ENCODE data around the gene PPARD. TPM values are rescaled to one million over a fixed set of nuclear protein-coding genes. Genes with fewer than 3 reads are reported as not detected.

Gene PPARD
- total and polyA plus RNA-seq, 2 of the 13 experiments (the other 11 are each of a cell fraction or from before 2014, with no cell fraction given): 6.1 to 13.3 TPM

DNA sequence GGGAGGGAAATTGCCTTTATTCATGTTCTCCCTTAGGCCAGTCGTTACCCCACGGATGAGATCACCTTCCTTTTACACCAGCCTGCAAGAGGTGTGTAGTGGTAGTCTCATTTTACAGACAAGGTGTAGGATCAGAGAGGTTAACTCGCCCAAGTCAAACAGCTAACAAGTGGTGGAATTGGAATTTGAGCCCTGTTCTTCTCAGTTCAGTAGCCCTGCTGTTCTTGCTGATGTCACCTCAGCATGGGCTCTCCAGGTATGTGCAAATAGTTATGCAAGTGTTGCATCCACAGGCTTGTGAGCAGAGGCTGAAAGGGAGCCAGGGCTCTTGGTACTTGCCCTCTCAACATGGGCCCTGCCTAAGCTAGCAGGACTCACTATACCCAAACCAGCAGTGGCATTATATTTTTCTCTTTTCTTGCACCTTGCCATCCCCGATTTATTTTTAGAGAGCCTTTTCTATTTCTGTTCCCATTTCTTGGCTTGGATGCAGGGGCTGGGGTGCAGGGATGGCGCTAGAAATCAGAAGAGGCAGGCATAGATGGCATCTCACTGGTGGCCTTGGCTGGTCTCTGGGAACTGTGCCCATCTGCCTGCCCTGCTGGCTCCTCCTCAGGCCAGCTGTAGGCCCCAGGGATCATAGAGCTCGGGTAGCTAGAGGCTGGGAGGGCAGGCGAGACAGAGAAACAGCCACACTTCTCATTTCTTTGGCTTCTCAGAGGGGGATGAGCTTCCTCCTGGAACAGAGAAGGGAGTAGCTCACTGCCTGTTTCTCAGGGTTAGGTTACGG is 18.2 kb downstream of the PPARD start (continued):
- TF ChIP-seq, protein P1, sequence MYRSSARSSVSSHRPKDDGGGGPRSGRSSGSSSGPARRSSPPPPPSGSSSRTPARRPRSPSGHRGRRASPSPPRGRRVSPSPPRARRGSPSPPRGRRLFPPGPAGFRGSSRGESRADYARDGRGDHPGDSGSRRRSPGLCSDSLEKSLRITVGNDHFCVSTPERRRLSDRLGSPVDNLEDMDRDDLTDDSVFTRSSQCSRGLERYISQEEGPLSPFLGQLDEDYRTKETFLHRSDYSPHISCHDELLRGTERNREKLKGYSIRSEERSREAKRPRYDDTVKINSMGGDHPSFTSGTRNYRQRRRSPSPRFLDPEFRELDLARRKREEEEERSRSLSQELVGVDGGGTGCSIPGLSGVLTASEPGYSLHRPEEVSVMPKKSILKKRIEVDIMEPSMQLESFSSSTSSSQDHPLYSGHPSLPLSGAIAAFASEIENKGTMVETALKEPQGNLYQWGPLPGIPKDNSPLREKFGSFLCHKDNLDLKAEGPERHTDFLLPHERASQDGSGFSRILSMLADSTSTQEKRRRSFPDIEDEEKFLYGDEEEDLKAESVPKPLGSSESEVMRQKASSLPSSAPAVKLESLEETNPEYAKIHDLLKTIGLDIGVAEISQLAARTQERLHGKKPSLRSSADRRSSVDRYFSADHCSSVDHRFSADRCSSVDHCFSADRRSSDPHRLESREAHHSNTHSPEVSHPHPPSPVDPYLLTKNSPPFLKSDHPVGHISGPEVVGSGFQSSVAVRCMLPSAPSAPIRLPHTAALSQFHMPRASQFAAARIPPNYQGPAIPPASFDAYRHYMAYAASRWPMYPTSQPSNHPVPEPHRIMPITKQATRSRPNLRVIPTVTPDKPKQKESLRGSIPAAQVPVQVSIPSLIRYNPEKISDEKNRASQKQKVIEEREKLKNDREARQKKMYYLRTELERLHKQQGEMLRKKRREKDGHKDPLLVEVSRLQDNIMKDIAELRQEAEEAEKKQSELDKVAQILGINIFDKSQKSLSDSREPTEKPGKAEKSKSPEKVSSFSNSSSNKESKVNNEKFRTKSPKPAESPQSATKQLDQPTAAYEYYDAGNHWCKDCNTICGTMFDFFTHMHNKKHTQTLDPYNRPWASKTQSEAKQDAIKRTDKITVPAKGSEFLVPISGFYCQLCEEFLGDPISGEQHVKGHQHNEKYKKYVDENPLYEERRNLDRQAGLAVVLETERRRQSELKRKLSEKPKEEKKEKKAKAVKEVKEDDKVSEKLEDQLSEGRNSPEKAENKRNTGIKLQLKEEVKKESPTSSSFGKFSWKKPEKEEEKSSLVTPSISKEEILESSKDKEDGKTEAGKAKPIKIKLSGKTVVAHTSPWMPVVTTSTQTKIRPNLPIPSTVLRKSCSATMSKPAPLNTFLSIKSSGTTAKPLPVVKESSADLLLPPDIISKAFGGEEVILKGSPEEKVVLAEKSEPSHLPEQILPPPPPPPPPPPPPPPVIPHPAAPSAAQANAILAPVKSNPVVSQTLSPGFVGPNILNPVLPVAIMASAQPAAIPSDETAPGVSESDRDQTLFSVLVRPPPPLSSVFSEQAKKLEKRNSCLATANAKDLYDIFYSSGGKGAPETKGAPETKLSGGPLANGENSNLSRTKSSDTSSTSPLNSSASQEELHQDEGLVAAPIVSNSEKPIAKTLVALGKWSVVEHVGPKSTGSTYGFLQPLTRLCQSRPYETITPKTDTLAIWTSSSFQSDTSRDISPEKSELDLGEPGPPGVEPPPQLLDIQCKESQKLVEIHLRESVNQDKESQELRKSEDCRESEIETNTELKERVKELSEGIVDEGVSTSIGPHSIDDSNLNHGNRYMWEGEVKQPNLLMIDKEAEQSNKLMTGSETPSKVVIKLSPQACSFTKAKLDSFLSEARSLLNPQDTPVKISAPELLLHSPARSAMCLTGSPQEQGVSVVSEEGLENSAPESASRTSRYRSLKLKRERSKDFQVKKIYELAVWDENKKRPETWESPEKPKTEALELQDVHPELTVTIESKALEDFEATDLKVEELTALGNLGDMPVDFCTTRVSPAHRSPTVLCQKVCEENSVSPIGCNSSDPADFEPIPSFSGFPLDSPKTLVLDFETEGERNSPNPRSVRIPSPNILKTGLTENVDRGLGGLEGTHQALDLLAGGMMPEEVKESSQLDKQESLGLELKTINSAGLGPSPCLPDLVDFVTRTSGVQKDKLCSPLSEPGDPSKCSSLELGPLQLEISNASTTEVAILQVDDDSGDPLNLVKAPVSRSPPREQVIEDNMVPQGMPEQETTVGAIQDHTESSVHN (CRISPR knock-in tag; IDR thresholded peaks at IDR 0.05): no peak
- TF ChIP-seq FOXK2 (IDR thresholded peaks at IDR 0.05) (no peak), MED13 (CRISPR knock-in tag; IDR thresholded peaks at IDR 0.05) (no peak), ZNF124 (CRISPR knock-in tag; IDR thresholded peaks at IDR 0.05) (peak; percentile 88), CENPX (CRISPR knock-in tag; IDR thresholded peaks at IDR 0.05) (no peak), TSC22D2 (CRISPR knock-in tag; IDR thresholded peaks at IDR 0.05; ENCODE audit: borderline replicate concordance) (no peak), MXD4 (CRISPR knock-in tag; IDR thresholded peaks at IDR 0.05) (peak; percentile 81)
- TF ChIP-seq, protein P2, sequence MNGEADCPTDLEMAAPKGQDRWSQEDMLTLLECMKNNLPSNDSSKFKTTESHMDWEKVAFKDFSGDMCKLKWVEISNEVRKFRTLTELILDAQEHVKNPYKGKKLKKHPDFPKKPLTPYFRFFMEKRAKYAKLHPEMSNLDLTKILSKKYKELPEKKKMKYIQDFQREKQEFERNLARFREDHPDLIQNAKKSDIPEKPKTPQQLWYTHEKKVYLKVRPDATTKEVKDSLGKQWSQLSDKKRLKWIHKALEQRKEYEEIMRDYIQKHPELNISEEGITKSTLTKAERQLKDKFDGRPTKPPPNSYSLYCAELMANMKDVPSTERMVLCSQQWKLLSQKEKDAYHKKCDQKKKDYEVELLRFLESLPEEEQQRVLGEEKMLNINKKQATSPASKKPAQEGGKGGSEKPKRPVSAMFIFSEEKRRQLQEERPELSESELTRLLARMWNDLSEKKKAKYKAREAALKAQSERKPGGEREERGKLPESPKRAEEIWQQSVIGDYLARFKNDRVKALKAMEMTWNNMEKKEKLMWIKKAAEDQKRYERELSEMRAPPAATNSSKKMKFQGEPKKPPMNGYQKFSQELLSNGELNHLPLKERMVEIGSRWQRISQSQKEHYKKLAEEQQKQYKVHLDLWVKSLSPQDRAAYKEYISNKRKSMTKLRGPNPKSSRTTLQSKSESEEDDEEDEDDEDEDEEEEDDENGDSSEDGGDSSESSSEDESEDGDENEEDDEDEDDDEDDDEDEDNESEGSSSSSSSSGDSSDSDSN (CRISPR knock-in tag; IDR thresholded peaks at IDR 0.05): peak; percentile 52
- TF ChIP-seq, protein P3, sequence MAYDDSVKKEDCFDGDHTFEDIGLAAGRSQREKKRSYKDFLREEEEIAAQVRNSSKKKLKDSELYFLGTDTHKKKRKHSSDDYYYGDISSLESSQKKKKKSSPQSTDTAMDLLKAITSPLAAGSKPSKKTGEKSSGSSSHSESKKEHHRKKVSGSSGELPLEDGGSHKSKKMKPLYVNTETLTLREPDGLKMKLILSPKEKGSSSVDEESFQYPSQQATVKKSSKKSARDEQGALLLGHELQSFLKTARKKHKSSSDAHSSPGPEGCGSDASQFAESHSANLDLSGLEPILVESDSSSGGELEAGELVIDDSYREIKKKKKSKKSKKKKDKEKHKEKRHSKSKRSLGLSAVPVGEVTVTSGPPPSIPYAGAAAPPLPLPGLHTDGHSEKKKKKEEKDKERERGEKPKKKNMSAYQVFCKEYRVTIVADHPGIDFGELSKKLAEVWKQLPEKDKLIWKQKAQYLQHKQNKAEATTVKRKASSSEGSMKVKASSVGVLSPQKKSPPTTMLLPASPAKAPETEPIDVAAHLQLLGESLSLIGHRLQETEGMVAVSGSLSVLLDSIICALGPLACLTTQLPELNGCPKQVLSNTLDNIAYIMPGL (CRISPR knock-in tag; IDR thresholded peaks at IDR 0.05; ENCODE audit: borderline replicate concordance in 1 of 2, low read depth in 1 of 2): peak in 1 of 2 experiments; percentile 63; a peak in 1 of 4 replicates
- TF ChIP-seq, protein P4, sequence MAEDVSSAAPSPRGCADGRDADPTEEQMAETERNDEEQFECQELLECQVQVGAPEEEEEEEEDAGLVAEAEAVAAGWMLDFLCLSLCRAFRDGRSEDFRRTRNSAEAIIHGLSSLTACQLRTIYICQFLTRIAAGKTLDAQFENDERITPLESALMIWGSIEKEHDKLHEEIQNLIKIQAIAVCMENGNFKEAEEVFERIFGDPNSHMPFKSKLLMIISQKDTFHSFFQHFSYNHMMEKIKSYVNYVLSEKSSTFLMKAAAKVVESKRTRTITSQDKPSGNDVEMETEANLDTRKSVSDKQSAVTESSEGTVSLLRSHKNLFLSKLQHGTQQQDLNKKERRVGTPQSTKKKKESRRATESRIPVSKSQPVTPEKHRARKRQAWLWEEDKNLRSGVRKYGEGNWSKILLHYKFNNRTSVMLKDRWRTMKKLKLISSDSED (CRISPR knock-in tag; IDR thresholded peaks at IDR 0.05): no peak
- TF ChIP-seq, protein P5, sequence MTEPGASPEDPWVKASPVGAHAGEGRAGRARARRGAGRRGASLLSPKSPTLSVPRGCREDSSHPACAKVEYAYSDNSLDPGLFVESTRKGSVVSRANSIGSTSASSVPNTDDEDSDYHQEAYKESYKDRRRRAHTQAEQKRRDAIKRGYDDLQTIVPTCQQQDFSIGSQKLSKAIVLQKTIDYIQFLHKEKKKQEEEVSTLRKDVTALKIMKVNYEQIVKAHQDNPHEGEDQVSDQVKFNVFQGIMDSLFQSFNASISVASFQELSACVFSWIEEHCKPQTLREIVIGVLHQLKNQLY (CRISPR knock-in tag; IDR thresholded peaks at IDR 0.05): no peak
- TF ChIP-seq, protein P6, sequence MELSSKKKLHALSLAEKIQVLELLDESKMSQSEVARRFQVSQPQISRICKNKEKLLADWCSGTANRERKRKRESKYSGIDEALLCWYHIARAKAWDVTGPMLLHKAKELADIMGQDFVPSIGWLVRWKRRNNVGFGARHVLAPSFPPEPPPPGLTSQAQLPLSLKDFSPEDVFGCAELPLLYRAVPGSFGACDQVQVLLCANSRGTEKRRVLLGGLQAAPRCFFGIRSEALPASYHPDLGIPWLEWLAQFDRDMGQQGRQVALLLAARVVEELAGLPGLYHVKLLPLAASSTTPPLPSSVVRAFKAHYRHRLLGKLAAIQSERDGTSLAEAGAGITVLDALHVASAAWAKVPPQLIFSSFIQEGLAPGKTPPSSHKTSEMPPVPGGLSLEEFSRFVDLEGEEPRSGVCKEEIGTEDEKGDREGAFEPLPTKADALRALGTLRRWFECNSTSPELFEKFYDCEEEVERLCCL (CRISPR knock-in tag; IDR thresholded peaks at IDR 0.05; ENCODE audit: borderline replicate concordance): no peak

Measured in HepG2 (cell line).